Measurements from ENCODE around the gene ADGRL3. TPM values are rescaled to one million over a fixed set of nuclear protein-coding genes. Genes with fewer than 3 reads are reported as not detected.

ADGRL3 gene
- total RNA-seq, 4 donors from 2014 or later, result 4.6 to 7.1 (median 6.3) TPM

- no peak for TF ChIP-seq EP300 (IDR thresholded peaks at IDR 0.05)
- TF ChIP-seq POLR2A (IDR thresholded peaks at IDR 0.05; ENCODE audit: low read depth), result no peak
- no peak for TF ChIP-seq CTCF (IDR thresholded peaks at IDR 0.05)
- TF ChIP-seq POLR2AphosphoS5 (IDR thresholded peaks at IDR 0.05), result no peak
- Histone ChIP-seq H3K9me3 (no peaks in the 10 kb centered on the region), H3K27ac (replicated peaks in 1 of 4) (no peak overlapping the region), H3K36me3 (no peaks in the 10 kb centered on the region), H3K27me3 (no peaks in the 10 kb centered on the region), H3K4me3 (no peak overlapping the region), H3K4me1 (no peaks in the 10 kb centered on the region)
- DNase-seq (ENCODE audit: extremely low spot score), result no peak
- intact Hi-C loops (cut with DNase I), result no loop called here
- WGBS, result 88% methylated on average over 1 of the region's 1 CpG
These were observed 39.1 kb downstream of the ADGRL3 start for GRCh38 chr4:61239250-61239649.

- DNase-seq (ENCODE audit: extremely low spot score), result no peak
- intact Hi-C loops (cut with DNase I), result no loop called here
- Histone ChIP-seq H3K9me3 (no peaks in the 10 kb centered on the region), H3K36me3 (no peaks in the 10 kb centered on the region), H3K4me3 (no peak overlapping the region), H3K27me3 (no peaks in the 10 kb centered on the region), H3K27ac (replicated peaks in 1 of 4) (no peak overlapping the region), H3K4me1 (no peaks in the 10 kb centered on the region)
- TF ChIP-seq EP300 (IDR thresholded peaks at IDR 0.05) (no peak), CTCF (IDR thresholded peaks at IDR 0.05) (no peak), POLR2AphosphoS5 (IDR thresholded peaks at IDR 0.05) (no peak), POLR2A (IDR thresholded peaks at IDR 0.05; ENCODE audit: low read depth) (no peak)
- 49% methylated on average over 2 of the region's 2 CpGs for WGBS
These were observed 43.8 kb downstream of the ADGRL3 start for GRCh38 chr4:61243962-61244361.

- WGBS, result 43% methylated on average over 4 of the region's 4 CpGs
These were observed 45.1 kb downstream of the ADGRL3 start for GRCh38 chr4:61245069-61245714.

GRCh38 chr4:61246034-61246433 lies 45.9 kb downstream of the ADGRL3 start:
- no peaks in the 10 kb centered on the region for H3K27me3 ChIP-seq
- no peak for TF ChIP-seq POLR2AphosphoS5 (IDR thresholded peaks at IDR 0.05)
- no peak for TF ChIP-seq CTCF (IDR thresholded peaks at IDR 0.05)
- TF ChIP-seq POLR2A (IDR thresholded peaks at IDR 0.05; ENCODE audit: low read depth), result no peak
- TF ChIP-seq EP300 (IDR thresholded peaks at IDR 0.05), result no peak
- DNase-seq (ENCODE audit: extremely low spot score), result no peak
- H3K4me1 ChIP-seq, result no peaks in the 10 kb centered on the region
- WGBS, result 56% methylated on average over 1 of the region's 1 CpG
- H3K4me3 ChIP-seq, result no peak overlapping the region
- intact Hi-C loops (cut with DNase I), result no loop called here
- no peaks in the 10 kb centered on the region for H3K36me3 ChIP-seq
- no peak overlapping the region for H3K27ac ChIP-seq (replicated peaks in 1 of 4)
- H3K9me3 ChIP-seq, result no peaks in the 10 kb centered on the region

More at GRCh38 chr4:61245069-61245714, 45.1 kb downstream of the ADGRL3 start:
- no peak for DNase-seq (ENCODE audit: extremely low spot score)
- intact Hi-C loops (cut with DNase I), result no loop called here
- H3K4me1 ChIP-seq, result no peaks in the 10 kb centered on the region
- no peaks in the 10 kb centered on the region for H3K9me3 ChIP-seq
- no peaks in the 10 kb centered on the region for H3K36me3 ChIP-seq
- no peak overlapping the region for H3K4me3 ChIP-seq
- TF ChIP-seq EP300 (IDR thresholded peaks at IDR 0.05) (no peak), POLR2AphosphoS5 (IDR thresholded peaks at IDR 0.05) (no peak), POLR2A (IDR thresholded peaks at IDR 0.05; ENCODE audit: low read depth) (no peak), CTCF (IDR thresholded peaks at IDR 0.05) (no peak)
- no peaks in the 10 kb centered on the region for H3K27me3 ChIP-seq
- no peak overlapping the region for H3K27ac ChIP-seq (replicated peaks in 1 of 4)

- WGBS, result 76% methylated on average over 8 of the region's 8 CpGs
- no peak for DNase-seq (ENCODE audit: extremely low spot score)
- Histone ChIP-seq H3K27me3 (no peaks in the 10 kb centered on the region), H3K27ac (replicated peaks in 1 of 4) (no peak overlapping the region), H3K4me1 (no peaks in the 10 kb centered on the region), H3K9me3 (no peaks in the 10 kb centered on the region), H3K36me3 (no peaks in the 10 kb centered on the region), H3K4me3 (no peak overlapping the region)
- TF ChIP-seq EP300 (IDR thresholded peaks at IDR 0.05) (no peak), CTCF (IDR thresholded peaks at IDR 0.05) (no peak), POLR2A (IDR thresholded peaks at IDR 0.05; ENCODE audit: low read depth) (no peak), POLR2AphosphoS5 (IDR thresholded peaks at IDR 0.05) (no peak)
- intact Hi-C loops (cut with DNase I), result no loop called here
These were observed 48.6 kb downstream of the ADGRL3 start for GRCh38 chr4:61248705-61249104.

Data from esophagus muscularis mucosa (tissue), 4 donors.